K562 (cell line): ENCODE results near the gene GXYLT2. TPM values are rescaled to one million over a fixed set of nuclear protein-coding genes. Genes with fewer than 3 reads are reported as not detected.
A peak's percentile ranks its signal among the peaks of the same experiment; 100 is the strongest.

Experiments used
- ATAC-seq: fragments of 200-7000 bp; cut with Tn5 transposase; 3 replicates; pipeline ENCODE4 v1.9.1; 2020; ENCODE audit warnings: moderate library complexity
- BruUV-seq: library from RNA; stranded (reverse); fragments of 400-500 nt; replicated peaks from 2 replicates; lab custom pipeline; 2021; lab: Mats Ljungman, UMichigan
- CTCF ChIA-PET: fragments of 300-600 bp; formaldehyde crosslinking; extraction: SDS; loops from one replicate; lab custom pipeline; 2021; ENCODE audit warnings: low intra/inter-chr PET ratio; lab: Yijun Ruan, JAX
- POLR2A ChIA-PET: fragments of 300-600, 350-650 bp; sonication (Branson Sonifier 250); formaldehyde crosslinking; extraction: SDS; loops from one replicate; lab custom pipeline; 2021; ENCODE audit warnings: antibody characterized with exemption, inconsistent platforms; lab: Yijun Ruan, JAX
- DNase-seq, 4 experiments: peaks; one replicate each; pipeline versions ENCODE4 v3.0.0 to v3.0.0-alpha.2; 2011 to 2018; ENCODE audit warnings: low spot score in 3 of 4, mixed read lengths in 3 of 4; ENCODE audit errors: extremely low read depth in 1 of 4
- FAIRE-seq: peaks from 2 replicates; lab custom pipeline; 2011; peaks lifted over from hg19 to GRCh38; lab: Jason Lieb, UNC
- H2AFZ ChIP-seq: 2 replicates; pipeline ENCODE4 v1.6.0; 2011; ENCODE audit warnings: low read depth, low read length, control low read depth, inconsistent platforms
- H3K27ac ChIP-seq: fragments of 200-600 bp; 3 replicates; pipeline ENCODE4 v1.8.0; 2011; ENCODE audit warnings: low read depth, mild to moderate bottlenecking, control low read depth, inconsistent platforms, low read length, moderate library complexity, mixed read lengths; ENCODE audit errors: extremely low read depth
- H3K27me3 ChIP-seq, 2 experiments: fragments of 300-600 bp in 1 of 2; 2 replicates in 1 of 2; 3 replicates in 1 of 2; pipeline versions ENCODE4 v1.6.0 to v1.8.0; 2011; ENCODE audit warnings: inconsistent platforms in 2 of 2, low read length in 2 of 2, mild to moderate bottlenecking in 1 of 2, mixed read lengths in 1 of 2, moderate library complexity in 1 of 2; ENCODE audit not compliant: control insufficient read depth in 2 of 2, insufficient read depth in 2 of 2
- H3K36me3 ChIP-seq: fragments of 300-600 bp; 3 replicates; pipeline ENCODE4 v1.8.0; 2011; ENCODE audit warnings: mild to moderate bottlenecking, low read length, inconsistent platforms; ENCODE audit not compliant: control insufficient read depth, insufficient read depth
- H3K4me1 ChIP-seq, 2 experiments: fragments of 200-600 bp in 1 of 2; replicated peaks in 1 of 2; 2 replicates in 1 of 2; 3 replicates in 1 of 2; pipeline versions ENCODE4 v1.5.1 to v1.8.0; 2011; ENCODE audit warnings: inconsistent platforms in 2 of 2, low read length in 2 of 2, mild to moderate bottlenecking in 1 of 2, mixed read lengths in 1 of 2, moderate library complexity in 1 of 2; ENCODE audit not compliant: control insufficient read depth in 2 of 2, insufficient read depth in 2 of 2
- H3K4me2 ChIP-seq: 2 replicates; pipeline ENCODE4 v1.6.1; 2011; ENCODE audit warnings: low read length, control low read depth, inconsistent platforms, mixed read lengths; ENCODE audit not compliant: insufficient read depth
- H3K4me3 ChIP-seq: fragments of 200-600 bp; sonication (generic), shearing (Covaris generic); 2 replicates; pipeline ENCODE4 v1.5.1; 2016; ENCODE audit warnings: control low read depth, inconsistent platforms
- H3K79me2 ChIP-seq: fragments of 200-600 bp; 3 replicates; pipeline ENCODE4 v1.8.0; 2011; ENCODE audit warnings: low read length, inconsistent platforms; ENCODE audit not compliant: control insufficient read depth, insufficient read depth
- H3K9ac ChIP-seq, 2 experiments: 2 replicates each; pipeline versions ENCODE4 v1.6.0 to v1.6.1; 2011; ENCODE audit warnings: low read depth in 2 of 2, low read length in 2 of 2, control low read depth in 1 of 2, inconsistent platforms in 1 of 2, mild to moderate bottlenecking in 1 of 2, mixed read lengths in 1 of 2; ENCODE audit not compliant: insufficient read depth in 1 of 2
- H3K9me1 ChIP-seq: one replicate; pipeline ENCODE4 v1.6.0; 2011; ENCODE audit warnings: inconsistent platforms, mild to moderate bottlenecking, low read length, moderate library complexity; ENCODE audit not compliant: control insufficient read depth, insufficient read depth
- H3K9me3 ChIP-seq: replicated peaks from 2 replicates; pipeline ENCODE4 v1.5.1; 2011; ENCODE audit warnings: low read depth, low read length, inconsistent platforms; ENCODE audit not compliant: control insufficient read depth, insufficient read depth
- H4K20me1 ChIP-seq: replicated peaks from 2 replicates; pipeline ENCODE4 v1.6.1; 2011; ENCODE audit warnings: low read length, inconsistent platforms, mixed read lengths; ENCODE audit not compliant: control insufficient read depth, insufficient read depth
- RBM25 ChIP-seq: fragments of 200-400 bp; formaldehyde crosslinking; IDR thresholded peaks from 2 replicates; pipeline ENCODE4 v1.6.1; 2018; ENCODE audit warnings: low read length, low read depth, moderate library complexity; ENCODE audit not compliant: severe bottlenecking
- RFX1 ChIP-seq: fragments of 450-650 bp; IDR thresholded peaks from 2 replicates; pipeline ENCODE4 v1.6.1; 2016; ENCODE audit warnings: mild to moderate bottlenecking, moderate library complexity
- XRCC3 ChIP-seq: fragments of 450-650 bp; IDR thresholded peaks from 2 replicates; pipeline ENCODE4 v1.6.1; 2017; ENCODE audit warnings: mild to moderate bottlenecking, moderate library complexity
- WGBS: fragments of 100-300 bp; shearing (Covaris generic); methylation state at CpG from one replicate; pipeline ENCODE4 v1.1.6; 2016; ENCODE audit warnings: low coverage, mixed read lengths; ENCODE audit not compliant: insufficient coverage; ENCODE audit errors: missing lambda C conversion rate; 5-methylcytosine and 5-hydroxymethylcytosine counted together
- in situ Hi-C: fragments of 300-500 bp; cut with MboI; formaldehyde crosslinking; loops from 4 replicates; pipeline ENCODE4 v1.15.0; 2018; ENCODE audit warnings: inconsistent platforms, mixed read lengths
- intact Hi-C: fragments of 100-400 bp; cut with micrococcal nuclease; formaldehyde crosslinking; loops from 2 replicates; pipeline ENCODE4 v1.14.2; 2022
- polyA plus RNA-seq, 8 experiments: library from polyadenylated mRNA; depleted of rRNA in 4 of 8; stranded (reverse) in 5 of 8; unstranded in 3 of 8; fragments of >200 nt; fragmentation: Nextera tagmentation in 2 of 8; fragmentation: Illumina TruSeq in 1 of 8; extraction: Ambion mirVana in 2 of 8; extraction: Trizol in 1 of 8; gene quantifications; 2 replicates each; pipeline versions ENCODE4 v1.2.1 to v1.2.3, GENCODE V29; 2011 to 2014; ENCODE audit warnings: inconsistent platforms in 1 of 8, missing spikeins in 1 of 8
- total RNA-seq, 7 experiments: library from RNA; depleted of rRNA in 6 of 7; stranded (reverse); fragments of >200 nt in 6 of 7; fragmentation: Illumina TruSeq in 2 of 7; extraction: Trizol in 2 of 7; gene quantifications; 2 replicates each; pipeline versions ENCODE4 v1.2.1 to v1.2.3, GENCODE V29; 2011 to 2021; ENCODE audit warnings: low replicate concordance in 1 of 7

Gene GXYLT2
- total and polyA plus RNA-seq, 9 of the 15 experiments (the other 6 are each of a cell fraction or from before 2014, with no cell fraction given) = 0.71 to 6.0 (median 3.3) TPM

DNA sequence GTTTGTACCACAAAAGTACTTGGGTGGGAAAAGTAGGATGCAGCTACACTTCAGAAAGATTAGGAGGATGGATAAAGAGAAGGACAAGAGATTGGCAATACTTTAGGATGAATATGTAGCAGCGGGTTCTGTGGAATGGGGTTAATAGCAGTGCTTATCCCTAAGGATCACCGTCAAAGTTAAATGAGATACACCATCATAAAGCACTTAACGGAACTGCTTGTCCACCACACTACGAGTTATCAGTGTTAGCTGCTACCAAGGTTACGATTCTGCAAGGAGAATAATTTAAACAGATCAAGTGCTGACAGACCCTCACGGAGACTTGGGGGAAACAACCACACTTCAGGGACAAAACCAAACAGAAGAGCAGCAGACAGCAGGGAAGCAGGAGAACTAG lies 40.6 kb upstream of the GXYLT2 start:
- no peaks in the 10 kb centered on the region for H3K9me1 ChIP-seq
- H4K20me1 ChIP-seq = peaks cover 5% of the 10 kb centered on the region; the same call in 1 of the 2 replicates
- BruUV-seq = no TSS peak
- H3K27me3 ChIP-seq = no peaks in the 10 kb centered on the region
- H3K79me2 ChIP-seq = peaks cover 34% of the 10 kb centered on the region
- peak overlapping the region; percentile 75 to 95 for H3K9ac ChIP-seq
- H3K4me3 ChIP-seq = peak overlapping the region; percentile 76
- DNase-seq (no peak), ATAC-seq (peak; percentile 15), FAIRE-seq (no peak)
- CTCF ChIA-PET = interaction anchor here (0.6 kb wide), 1 partner anchor 585 kb away, joined by 4 read pairs; no protein-coding TSS in a partner anchor
- peak overlapping the region; percentile 94 for H3K4me2 ChIP-seq
- TF ChIP-seq RBM25 = no peak
- TF ChIP-seq RFX1 = peak; percentile 47; the same call in 1 of the 2 replicates
- TF ChIP-seq XRCC3 = no peak
- 0% methylated on average over 6 of the region's 6 CpGs for WGBS
- intact Hi-C loops = loop anchor here (5.0 to 10.0 kb wide), 2 partner anchors 40 to 228 kb away; partner anchors contain the start of gene GXYLT2
- peaks cover 6 to 16% of the 10 kb centered on the region in 2 experiments; a peak in 4 of 5 replicates for H3K4me1 ChIP-seq
- no peaks in the 10 kb centered on the region for H3K9me3 ChIP-seq
- H2AFZ ChIP-seq = peak overlapping the region; percentile 94; the same call in 1 of the 2 replicates
- H3K36me3 ChIP-seq = peaks cover 6% of the 10 kb centered on the region; the same call in 1 of the 3 replicates
- in situ Hi-C loops = no loop called here
- POLR2A ChIA-PET = interaction anchor here (1.1 kb wide), 1 partner anchor 216 kb away, joined by 3 read pairs; no protein-coding TSS in a partner anchor
- peak overlapping the region; percentile 72; the same call in 1 of the 3 replicates for H3K27ac ChIP-seq
